ENCODE results near the gene F8.

F8 gene

DNA sequence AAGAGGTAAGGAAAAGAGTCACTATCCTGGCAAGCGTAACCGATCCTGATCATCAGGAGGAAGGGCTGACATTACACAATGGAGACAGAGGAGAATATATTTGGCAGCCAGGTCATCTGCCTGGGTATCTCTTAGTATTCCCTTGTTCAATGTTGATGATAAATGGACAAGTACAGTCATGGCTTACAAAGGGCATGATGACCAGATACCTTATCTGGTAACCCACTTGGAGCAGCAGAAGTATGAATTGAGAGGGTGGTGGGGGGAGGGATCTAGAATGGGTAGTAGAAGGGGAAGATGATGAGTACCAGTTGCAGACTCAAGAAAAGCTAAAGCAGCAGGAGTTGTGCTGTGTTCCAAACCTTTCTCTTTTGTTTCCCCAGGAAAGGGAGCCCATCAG lies 17.3 kb downstream of the F8 start (continued):
- no peak for TF ChIP-seq ZNF600 (tag by site-specific recombination; IDR thresholded peaks at IDR 0.05)
- TF ChIP-seq, protein P1, sequence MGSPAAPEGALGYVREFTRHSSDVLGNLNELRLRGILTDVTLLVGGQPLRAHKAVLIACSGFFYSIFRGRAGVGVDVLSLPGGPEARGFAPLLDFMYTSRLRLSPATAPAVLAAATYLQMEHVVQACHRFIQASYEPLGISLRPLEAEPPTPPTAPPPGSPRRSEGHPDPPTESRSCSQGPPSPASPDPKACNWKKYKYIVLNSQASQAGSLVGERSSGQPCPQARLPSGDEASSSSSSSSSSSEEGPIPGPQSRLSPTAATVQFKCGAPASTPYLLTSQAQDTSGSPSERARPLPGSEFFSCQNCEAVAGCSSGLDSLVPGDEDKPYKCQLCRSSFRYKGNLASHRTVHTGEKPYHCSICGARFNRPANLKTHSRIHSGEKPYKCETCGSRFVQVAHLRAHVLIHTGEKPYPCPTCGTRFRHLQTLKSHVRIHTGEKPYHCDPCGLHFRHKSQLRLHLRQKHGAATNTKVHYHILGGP (tag by site-specific recombination; IDR thresholded peaks at IDR 0.05), result no peak

DNA sequence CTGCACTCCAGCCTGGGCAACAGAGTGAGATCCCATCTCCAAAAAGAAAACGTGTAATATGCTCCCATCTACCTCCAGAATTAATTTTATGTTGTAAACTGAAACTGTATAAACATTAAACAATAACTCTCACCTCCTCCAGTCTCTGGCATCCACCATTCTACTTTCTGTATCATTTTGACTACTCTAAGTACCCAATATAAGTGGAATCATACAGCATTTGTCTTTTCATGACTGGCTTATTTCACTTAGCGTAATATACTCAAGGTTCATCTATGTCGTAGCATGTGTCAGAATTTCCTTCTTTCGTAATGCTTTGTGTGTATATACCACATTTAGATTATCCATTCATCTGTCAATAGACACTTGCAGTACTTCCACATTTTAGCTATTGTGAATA lies 20.6 kb downstream of the F8 start:
- Histone ChIP-seq H3K27ac (ENCODE audit: extremely low read depth, low read depth, low read length) (no peak overlapping the region), H3K9me3 (ENCODE audit: control insufficient read depth, insufficient read depth, low read depth, low read length) (no peaks in the 10 kb centered on the region), H3K4me3 (ENCODE audit: low read depth, low read length) (no peak overlapping the region), H3K4me1 (ENCODE audit: control insufficient read depth, insufficient read depth, low read length) (no peaks in the 10 kb centered on the region), H3K36me3 (ENCODE audit: control insufficient read depth in 2 of 2, insufficient read depth in 1 of 2, low read length in 2 of 2) (no peaks in the 10 kb centered on the region)
- ChIA-PET CTCF (no interaction called here), POLR2A (no interaction called here)
- TF ChIP-seq ZNF658 (tag by site-specific recombination; IDR thresholded peaks at IDR 0.05) (no peak), SCRT2 (tag by site-specific recombination; IDR thresholded peaks at IDR 0.05) (no peak)
- TF ChIP-seq, protein P2, sequence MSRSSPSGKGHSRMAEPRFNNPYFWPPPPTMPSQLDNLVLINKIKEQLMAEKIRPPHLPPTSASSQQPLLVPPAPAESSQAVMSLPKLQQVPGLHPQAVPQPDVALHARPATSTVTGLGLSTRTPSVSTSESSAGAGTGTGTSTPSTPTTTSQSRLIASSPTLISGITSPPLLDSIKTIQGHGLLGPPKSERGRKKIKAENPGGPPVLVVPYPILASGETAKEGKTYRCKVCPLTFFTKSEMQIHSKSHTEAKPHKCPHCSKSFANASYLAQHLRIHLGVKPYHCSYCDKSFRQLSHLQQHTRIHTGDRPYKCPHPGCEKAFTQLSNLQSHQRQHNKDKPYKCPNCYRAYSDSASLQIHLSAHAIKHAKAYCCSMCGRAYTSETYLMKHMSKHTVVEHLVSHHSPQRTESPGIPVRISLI (tag by site-specific recombination; IDR thresholded peaks at IDR 0.05), result no peak

DNA sequence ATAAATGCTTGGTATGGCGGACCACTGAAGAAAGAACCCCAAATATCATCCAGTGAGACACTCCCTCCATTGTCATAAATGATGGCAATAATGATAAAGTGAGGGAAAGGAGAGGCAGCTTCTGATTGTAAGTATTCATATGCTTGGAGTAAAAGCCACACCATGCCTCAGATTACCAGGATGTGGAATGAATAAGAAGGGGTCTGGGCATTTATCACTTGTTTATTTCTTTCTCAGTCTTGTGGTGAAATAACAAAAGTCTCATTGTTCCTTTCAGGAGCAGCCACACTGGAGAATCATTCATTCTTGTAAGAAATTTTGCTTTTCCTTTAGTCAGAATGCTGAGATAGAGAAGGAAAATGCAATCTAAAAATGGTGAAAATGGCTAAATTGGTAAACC lies 21.7 kb downstream of the F8 start:
- CTCF ChIA-PET, result no interaction called here
- H3K36me3 ChIP-seq (ENCODE audit: control insufficient read depth in 2 of 2, insufficient read depth in 1 of 2, low read length in 2 of 2), result no peaks in the 10 kb centered on the region
- TF ChIP-seq GLI4 (tag by site-specific recombination; IDR thresholded peaks at IDR 0.05) (no peak), ZNF514 (tag by site-specific recombination; IDR thresholded peaks at IDR 0.05) (no peak), ZNF423 (tag by site-specific recombination; IDR thresholded peaks at IDR 0.05) (no peak), ZNF571 (tag by site-specific recombination; IDR thresholded peaks at IDR 0.05) (no peak), ZBTB17 (tag by site-specific recombination; IDR thresholded peaks at IDR 0.05) (no peak), ZNF221 (tag by site-specific recombination; IDR thresholded peaks at IDR 0.05; ENCODE audit: borderline replicate concordance) (no peak), KLF16 (tag by site-specific recombination; IDR thresholded peaks at IDR 0.05) (no peak), ZNF24 (tag by site-specific recombination; IDR thresholded peaks at IDR 0.05) (no peak), SP3 (tag by site-specific recombination; IDR thresholded peaks at IDR 0.05) (no peak), ZNF473 (tag by site-specific recombination; IDR thresholded peaks at IDR 0.05) (no peak), ZNF114 (tag by site-specific recombination; IDR thresholded peaks at IDR 0.05) (no peak), ZNF548 (tag by site-specific recombination; IDR thresholded peaks at IDR 0.05) (no peak)
- TF ChIP-seq, protein P3, sequence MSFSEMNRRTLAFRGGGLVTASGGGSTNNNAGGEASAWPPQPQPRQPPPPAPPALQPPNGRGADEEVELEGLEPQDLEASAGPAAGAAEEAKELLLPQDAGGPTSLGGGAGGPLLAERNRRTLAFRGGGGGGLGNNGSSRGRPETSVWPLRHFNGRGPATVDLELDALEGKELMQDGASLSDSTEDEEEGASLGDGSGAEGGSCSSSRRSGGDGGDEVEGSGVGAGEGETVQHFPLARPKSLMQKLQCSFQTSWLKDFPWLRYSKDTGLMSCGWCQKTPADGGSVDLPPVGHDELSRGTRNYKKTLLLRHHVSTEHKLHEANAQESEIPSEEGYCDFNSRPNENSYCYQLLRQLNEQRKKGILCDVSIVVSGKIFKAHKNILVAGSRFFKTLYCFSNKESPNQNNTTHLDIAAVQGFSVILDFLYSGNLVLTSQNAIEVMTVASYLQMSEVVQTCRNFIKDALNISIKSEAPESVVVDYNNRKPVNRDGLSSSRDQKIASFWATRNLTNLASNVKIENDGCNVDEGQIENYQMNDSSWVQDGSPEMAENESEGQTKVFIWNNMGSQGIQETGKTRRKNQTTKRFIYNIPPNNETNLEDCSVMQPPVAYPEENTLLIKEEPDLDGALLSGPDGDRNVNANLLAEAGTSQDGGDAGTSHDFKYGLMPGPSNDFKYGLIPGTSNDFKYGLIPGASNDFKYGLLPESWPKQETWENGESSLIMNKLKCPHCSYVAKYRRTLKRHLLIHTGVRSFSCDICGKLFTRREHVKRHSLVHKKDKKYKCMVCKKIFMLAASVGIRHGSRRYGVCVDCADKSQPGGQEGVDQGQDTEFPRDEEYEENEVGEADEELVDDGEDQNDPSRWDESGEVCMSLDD (tag by site-specific recombination; IDR thresholded peaks at IDR 0.05), result no peak
- TF ChIP-seq, protein P4, sequence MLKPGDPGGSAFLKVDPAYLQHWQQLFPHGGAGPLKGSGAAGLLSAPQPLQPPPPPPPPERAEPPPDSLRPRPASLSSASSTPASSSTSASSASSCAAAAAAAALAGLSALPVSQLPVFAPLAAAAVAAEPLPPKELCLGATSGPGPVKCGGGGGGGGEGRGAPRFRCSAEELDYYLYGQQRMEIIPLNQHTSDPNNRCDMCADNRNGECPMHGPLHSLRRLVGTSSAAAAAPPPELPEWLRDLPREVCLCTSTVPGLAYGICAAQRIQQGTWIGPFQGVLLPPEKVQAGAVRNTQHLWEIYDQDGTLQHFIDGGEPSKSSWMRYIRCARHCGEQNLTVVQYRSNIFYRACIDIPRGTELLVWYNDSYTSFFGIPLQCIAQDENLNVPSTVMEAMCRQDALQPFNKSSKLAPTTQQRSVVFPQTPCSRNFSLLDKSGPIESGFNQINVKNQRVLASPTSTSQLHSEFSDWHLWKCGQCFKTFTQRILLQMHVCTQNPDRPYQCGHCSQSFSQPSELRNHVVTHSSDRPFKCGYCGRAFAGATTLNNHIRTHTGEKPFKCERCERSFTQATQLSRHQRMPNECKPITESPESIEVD (tag by site-specific recombination; IDR thresholded peaks at IDR 0.05), result no peak
- TF ChIP-seq, protein P5, sequence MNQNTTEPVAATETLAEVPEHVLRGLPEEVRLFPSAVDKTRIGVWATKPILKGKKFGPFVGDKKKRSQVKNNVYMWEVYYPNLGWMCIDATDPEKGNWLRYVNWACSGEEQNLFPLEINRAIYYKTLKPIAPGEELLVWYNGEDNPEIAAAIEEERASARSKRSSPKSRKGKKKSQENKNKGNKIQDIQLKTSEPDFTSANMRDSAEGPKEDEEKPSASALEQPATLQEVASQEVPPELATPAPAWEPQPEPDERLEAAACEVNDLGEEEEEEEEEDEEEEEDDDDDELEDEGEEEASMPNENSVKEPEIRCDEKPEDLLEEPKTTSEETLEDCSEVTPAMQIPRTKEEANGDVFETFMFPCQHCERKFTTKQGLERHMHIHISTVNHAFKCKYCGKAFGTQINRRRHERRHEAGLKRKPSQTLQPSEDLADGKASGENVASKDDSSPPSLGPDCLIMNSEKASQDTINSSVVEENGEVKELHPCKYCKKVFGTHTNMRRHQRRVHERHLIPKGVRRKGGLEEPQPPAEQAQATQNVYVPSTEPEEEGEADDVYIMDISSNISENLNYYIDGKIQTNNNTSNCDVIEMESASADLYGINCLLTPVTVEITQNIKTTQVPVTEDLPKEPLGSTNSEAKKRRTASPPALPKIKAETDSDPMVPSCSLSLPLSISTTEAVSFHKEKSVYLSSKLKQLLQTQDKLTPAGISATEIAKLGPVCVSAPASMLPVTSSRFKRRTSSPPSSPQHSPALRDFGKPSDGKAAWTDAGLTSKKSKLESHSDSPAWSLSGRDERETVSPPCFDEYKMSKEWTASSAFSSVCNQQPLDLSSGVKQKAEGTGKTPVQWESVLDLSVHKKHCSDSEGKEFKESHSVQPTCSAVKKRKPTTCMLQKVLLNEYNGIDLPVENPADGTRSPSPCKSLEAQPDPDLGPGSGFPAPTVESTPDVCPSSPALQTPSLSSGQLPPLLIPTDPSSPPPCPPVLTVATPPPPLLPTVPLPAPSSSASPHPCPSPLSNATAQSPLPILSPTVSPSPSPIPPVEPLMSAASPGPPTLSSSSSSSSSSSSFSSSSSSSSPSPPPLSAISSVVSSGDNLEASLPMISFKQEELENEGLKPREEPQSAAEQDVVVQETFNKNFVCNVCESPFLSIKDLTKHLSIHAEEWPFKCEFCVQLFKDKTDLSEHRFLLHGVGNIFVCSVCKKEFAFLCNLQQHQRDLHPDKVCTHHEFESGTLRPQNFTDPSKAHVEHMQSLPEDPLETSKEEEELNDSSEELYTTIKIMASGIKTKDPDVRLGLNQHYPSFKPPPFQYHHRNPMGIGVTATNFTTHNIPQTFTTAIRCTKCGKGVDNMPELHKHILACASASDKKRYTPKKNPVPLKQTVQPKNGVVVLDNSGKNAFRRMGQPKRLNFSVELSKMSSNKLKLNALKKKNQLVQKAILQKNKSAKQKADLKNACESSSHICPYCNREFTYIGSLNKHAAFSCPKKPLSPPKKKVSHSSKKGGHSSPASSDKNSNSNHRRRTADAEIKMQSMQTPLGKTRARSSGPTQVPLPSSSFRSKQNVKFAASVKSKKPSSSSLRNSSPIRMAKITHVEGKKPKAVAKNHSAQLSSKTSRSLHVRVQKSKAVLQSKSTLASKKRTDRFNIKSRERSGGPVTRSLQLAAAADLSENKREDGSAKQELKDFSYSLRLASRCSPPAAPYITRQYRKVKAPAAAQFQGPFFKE (tag by site-specific recombination; IDR thresholded peaks at IDR 0.05; ENCODE audit: borderline replicate concordance), result no peak
- TF ChIP-seq, protein P6, sequence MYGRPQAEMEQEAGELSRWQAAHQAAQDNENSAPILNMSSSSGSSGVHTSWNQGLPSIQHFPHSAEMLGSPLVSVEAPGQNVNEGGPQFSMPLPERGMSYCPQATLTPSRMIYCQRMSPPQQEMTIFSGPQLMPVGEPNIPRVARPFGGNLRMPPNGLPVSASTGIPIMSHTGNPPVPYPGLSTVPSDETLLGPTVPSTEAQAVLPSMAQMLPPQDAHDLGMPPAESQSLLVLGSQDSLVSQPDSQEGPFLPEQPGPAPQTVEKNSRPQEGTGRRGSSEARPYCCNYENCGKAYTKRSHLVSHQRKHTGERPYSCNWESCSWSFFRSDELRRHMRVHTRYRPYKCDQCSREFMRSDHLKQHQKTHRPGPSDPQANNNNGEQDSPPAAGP (tag by site-specific recombination; IDR thresholded peaks at IDR 0.05), result no peak
- H3K4me1 ChIP-seq (ENCODE audit: control insufficient read depth, insufficient read depth, low read length), result no peaks in the 10 kb centered on the region
- no peak overlapping the region for H3K27ac ChIP-seq (ENCODE audit: extremely low read depth, low read depth, low read length)
- POLR2A ChIA-PET, result no interaction called here
- no peak overlapping the region for H3K4me3 ChIP-seq (ENCODE audit: low read depth, low read length)
- H3K9me3 ChIP-seq (ENCODE audit: control insufficient read depth, insufficient read depth, low read depth, low read length), result no peaks in the 10 kb centered on the region

All from HEK293 (cell line).